HG02981 (cell line): ENCODE results near the gene DNASE2B.

Experiments used
- ATAC-seq: cut with Tn5 transposase; IDR thresholded peaks from one replicate; pipeline ENCODE4 v1.9.1; 2021; ENCODE audit warnings: mild to moderate bottlenecking, moderate library complexity; ENCODE audit not compliant: unreplicated experiment

Gene DNASE2B

GRCh38 chr1:84410328-84411095 is 12.2 kb downstream of the DNASE2B start:
- no peak for ATAC-seq

- no peak for ATAC-seq
Measured at GRCh38 chr1:84412316-84412942, 14.1 kb downstream of the DNASE2B start.

GRCh38 chr1:84415396-84415795 is 17.1 kb downstream of the DNASE2B start:
- ATAC-seq = no peak

- ATAC-seq = no peak
Measured at GRCh38 chr1:84422909-84423308, 24.6 kb downstream of the DNASE2B start.

- no peak for ATAC-seq
Measured at GRCh38 chr1:84424513-84425149, 26.3 kb downstream of the DNASE2B start.

GRCh38 chr1:84425150-84425896 is 27.0 kb downstream of the DNASE2B start:
- no peak for ATAC-seq

GRCh38 chr1:84426376-84426775 is 28.1 kb downstream of the DNASE2B start:
- no peak for ATAC-seq

GRCh38 chr1:84427250-84428188 is 29.2 kb downstream of the DNASE2B start:
- ATAC-seq = no peak

GRCh38 chr1:84428235-84428634 is 30.0 kb downstream of the DNASE2B start:
- ATAC-seq = no peak

GRCh38 chr1:84429231-84429630 is 30.9 kb downstream of the DNASE2B start:
- no peak for ATAC-seq

- no peak for ATAC-seq
Measured at GRCh38 chr1:84430546-84430945, 32.3 kb downstream of the DNASE2B start.

GRCh38 chr1:84433258-84434080 is 35.2 kb downstream of the DNASE2B start:
- peak; percentile 70 for ATAC-seq

GRCh38 chr1:84434081-84434769 is 35.9 kb downstream of the DNASE2B start:
- ATAC-seq = no peak

GRCh38 chr1:84434801-84435549 is 36.7 kb downstream of the DNASE2B start:
- ATAC-seq = no peak

GRCh38 chr1:84436876-84437655 is 38.8 kb downstream of the DNASE2B start:
- no peak for ATAC-seq

GRCh38 chr1:84442256-84442655 is 44.0 kb downstream of the DNASE2B start:
- peak; percentile 98 for ATAC-seq
